Stimulated activated CD4-positive, alpha-beta T cell treated with anti-CD3 and anti-CD28 coated beads, Interleukin-12 subunit alpha, Interleukin-12 subunit beta, amount 100 ng/mL, for 4 hours (primary cell): ENCODE measurements around the gene PELO.

Experiments used
- DNase-seq: peaks from one replicate; pipeline ENCODE4 v3.0.0-alpha.2; 2020

The PELO gene

GRCh38 chr5:52834320-52834719, 46.6 kb downstream of the PELO start:
- DNase-seq, result no peak

GRCh38 chr5:52837068-52837467, 49.4 kb downstream of the PELO start:
- DNase-seq, result no peak
